Endothelial cell (in vitro differentiated cells): ENCODE results near the gene ORMDL3. TPM values are rescaled to one million over a fixed set of nuclear protein-coding genes. Genes with fewer than 3 reads are reported as not detected.

Experiments
- DNase-seq: peaks from one replicate; pipeline ENCODE4 v3.0.0; 2021; ENCODE audit warnings: low spot score
- H3K27ac Mint-ChIP-seq: one replicate; pipeline ENCODE4 v1.8.0; 2021; ENCODE audit warnings: mixed read lengths, inconsistent platforms; ENCODE audit not compliant: unreplicated experiment
- H3K27me3 Mint-ChIP-seq: one replicate; pipeline ENCODE4 v1.8.0; 2021; ENCODE audit warnings: mild to moderate bottlenecking, moderate library complexity, mixed read lengths, inconsistent platforms; ENCODE audit not compliant: unreplicated experiment
- H3K36me3 Mint-ChIP-seq: one replicate; pipeline ENCODE4 v1.8.0; 2021; ENCODE audit warnings: mild to moderate bottlenecking, low read depth, mixed read lengths, inconsistent platforms; ENCODE audit not compliant: unreplicated experiment
- H3K4me1 Mint-ChIP-seq: one replicate; pipeline ENCODE4 v1.8.0; 2021; ENCODE audit warnings: mild to moderate bottlenecking, mixed read lengths, inconsistent platforms; ENCODE audit not compliant: unreplicated experiment
- H3K4me3 Mint-ChIP-seq: one replicate; pipeline ENCODE4 v1.8.0; 2021; ENCODE audit warnings: mild to moderate bottlenecking, mixed read lengths, inconsistent platforms; ENCODE audit not compliant: unreplicated experiment
- H3K9me3 Mint-ChIP-seq: one replicate; pipeline ENCODE4 v1.8.0; 2021; ENCODE audit warnings: mixed read lengths, inconsistent platforms; ENCODE audit not compliant: unreplicated experiment
- total RNA-seq: library from RNA; stranded (reverse); fragmentation: NEBNext Ultra II Directional; extraction: Animal tissue kit (Norgen Biotek cat#: 25700); gene quantifications from one replicate; pipeline ENCODE4 v1.2.1, GENCODE V29; 2021; ENCODE audit not compliant: unreplicated experiment
- TF ChIP-seq, protein P1 (sequence below): fragments of 200-600 bp; sonication (generic); IDR thresholded peaks from one replicate; pipeline ENCODE4 v1.5.0; 2021; ENCODE audit warnings: antibody characterized with exemption; ENCODE audit not compliant: unreplicated experiment

The ORMDL3 gene
- total RNA-seq, 1 donor from 2014 or later = 49.3 TPM

- no peaks in the 10 kb centered on the region for H3K9me3 Mint-ChIP-seq
- peaks cover 3% of the 10 kb centered on the region for H3K27me3 Mint-ChIP-seq
- peaks cover 4% of the 10 kb centered on the region for H3K36me3 Mint-ChIP-seq
- peaks cover 28% of the 10 kb centered on the region for H3K4me1 Mint-ChIP-seq
- H3K4me3 Mint-ChIP-seq = no peak overlapping the region
- TF ChIP-seq, protein P1, sequence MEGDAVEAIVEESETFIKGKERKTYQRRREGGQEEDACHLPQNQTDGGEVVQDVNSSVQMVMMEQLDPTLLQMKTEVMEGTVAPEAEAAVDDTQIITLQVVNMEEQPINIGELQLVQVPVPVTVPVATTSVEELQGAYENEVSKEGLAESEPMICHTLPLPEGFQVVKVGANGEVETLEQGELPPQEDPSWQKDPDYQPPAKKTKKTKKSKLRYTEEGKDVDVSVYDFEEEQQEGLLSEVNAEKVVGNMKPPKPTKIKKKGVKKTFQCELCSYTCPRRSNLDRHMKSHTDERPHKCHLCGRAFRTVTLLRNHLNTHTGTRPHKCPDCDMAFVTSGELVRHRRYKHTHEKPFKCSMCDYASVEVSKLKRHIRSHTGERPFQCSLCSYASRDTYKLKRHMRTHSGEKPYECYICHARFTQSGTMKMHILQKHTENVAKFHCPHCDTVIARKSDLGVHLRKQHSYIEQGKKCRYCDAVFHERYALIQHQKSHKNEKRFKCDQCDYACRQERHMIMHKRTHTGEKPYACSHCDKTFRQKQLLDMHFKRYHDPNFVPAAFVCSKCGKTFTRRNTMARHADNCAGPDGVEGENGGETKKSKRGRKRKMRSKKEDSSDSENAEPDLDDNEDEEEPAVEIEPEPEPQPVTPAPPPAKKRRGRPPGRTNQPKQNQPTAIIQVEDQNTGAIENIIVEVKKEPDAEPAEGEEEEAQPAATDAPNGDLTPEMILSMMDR = no peak
- no peak overlapping the region for H3K27ac Mint-ChIP-seq
- DNase-seq = no peak
Measured at GRCh38 chr17:39937447-39937846, 10.0 kb upstream of the ORMDL3 start.

- no peaks in the 10 kb centered on the region for H3K36me3 Mint-ChIP-seq
- no peak overlapping the region for H3K4me3 Mint-ChIP-seq
- peaks cover 3% of the 10 kb centered on the region for H3K27me3 Mint-ChIP-seq
- no peak for DNase-seq
- TF ChIP-seq, protein P1 = no peak
- peaks cover 28% of the 10 kb centered on the region for H3K4me1 Mint-ChIP-seq
- H3K9me3 Mint-ChIP-seq = no peaks in the 10 kb centered on the region
- H3K27ac Mint-ChIP-seq = no peak overlapping the region
Measured at GRCh38 chr17:39935909-39936308, 8.5 kb upstream of the ORMDL3 start.

DNA sequence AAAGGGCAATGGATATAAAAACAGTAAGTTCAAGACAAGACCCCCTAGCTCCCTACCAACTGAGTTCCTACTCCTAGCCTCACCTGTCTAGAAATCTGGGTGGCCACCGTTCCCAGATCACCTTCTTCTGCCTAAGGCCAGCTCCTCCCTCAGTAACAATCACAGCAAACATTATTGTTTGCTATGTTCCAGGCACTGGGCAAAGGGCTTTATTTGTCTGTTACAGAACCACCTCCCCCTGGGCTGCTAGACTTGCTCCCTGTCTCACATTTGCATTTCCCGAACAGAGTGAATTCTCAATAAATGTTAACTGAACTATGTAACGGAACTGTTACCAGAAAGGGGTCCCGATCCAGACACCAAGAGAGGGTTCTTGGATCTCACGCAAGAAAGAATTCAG, 6.9 kb upstream of the ORMDL3 start:
- no peak for DNase-seq
- Mint-ChIP-seq H3K4me3 (no peak overlapping the region), H3K4me1 (peaks cover 20% of the 10 kb centered on the region), H3K36me3 (no peaks in the 10 kb centered on the region), H3K27ac (no peak overlapping the region), H3K27me3 (peaks cover 3% of the 10 kb centered on the region), H3K9me3 (no peaks in the 10 kb centered on the region)
- TF ChIP-seq, protein P1 = no peak

GRCh38 chr17:39933912-39934311, 6.5 kb upstream of the ORMDL3 start:
- H3K4me1 Mint-ChIP-seq = peaks cover 21% of the 10 kb centered on the region
- DNase-seq = no peak
- no peaks in the 10 kb centered on the region for H3K36me3 Mint-ChIP-seq
- H3K4me3 Mint-ChIP-seq = no peak overlapping the region
- peak overlapping the region; percentile 70 for H3K27ac Mint-ChIP-seq
- TF ChIP-seq, protein P1 = no peak
- peaks cover 2% of the 10 kb centered on the region for H3K27me3 Mint-ChIP-seq
- no peaks in the 10 kb centered on the region for H3K9me3 Mint-ChIP-seq

DNA sequence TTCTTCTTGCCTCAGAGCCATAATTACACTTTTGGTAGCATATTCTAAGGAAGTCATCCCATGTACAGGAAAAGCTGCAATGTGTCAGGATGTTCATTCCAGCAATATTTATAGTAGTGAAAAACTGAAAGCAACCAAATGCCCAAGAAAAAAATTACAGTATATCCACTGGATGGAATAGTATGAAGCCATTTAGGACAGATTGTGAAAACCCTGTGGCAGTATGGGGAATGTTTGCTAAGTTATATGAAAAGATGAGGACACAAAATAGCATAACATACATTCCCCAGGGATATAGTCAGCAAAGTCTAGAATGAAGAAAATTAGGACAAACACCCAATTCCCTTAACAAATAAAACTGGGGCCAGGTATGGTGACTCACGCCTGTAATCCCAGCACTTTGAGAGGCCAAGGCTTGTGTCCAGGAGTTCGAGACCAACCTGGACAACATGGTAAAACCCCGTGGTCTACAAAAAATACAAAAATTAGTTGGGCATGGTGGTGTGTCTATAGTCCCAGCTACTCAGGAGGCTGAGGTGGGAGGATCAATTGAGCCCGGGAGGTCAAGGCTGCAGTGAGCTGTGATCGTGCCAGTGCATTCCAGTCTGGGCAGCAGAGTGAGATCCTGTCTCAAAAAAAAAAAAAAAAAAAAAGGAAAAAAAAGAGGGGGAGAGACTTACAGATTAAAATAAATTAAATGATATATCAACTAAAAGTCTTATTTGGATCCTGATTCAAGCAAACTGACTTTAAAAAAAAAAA, 2.4 kb upstream of the ORMDL3 start:
- H3K27ac Mint-ChIP-seq = no peak overlapping the region
- no peak for DNase-seq
- H3K27me3 Mint-ChIP-seq = peaks cover 1% of the 10 kb centered on the region
- H3K36me3 Mint-ChIP-seq = peaks cover 3% of the 10 kb centered on the region
- peaks cover 41% of the 10 kb centered on the region for H3K4me1 Mint-ChIP-seq
- H3K4me3 Mint-ChIP-seq = peak overlapping the region; percentile 6
- TF ChIP-seq, protein P1 = no peak
- no peaks in the 10 kb centered on the region for H3K9me3 Mint-ChIP-seq
